Esophagus muscularis mucosa (tissue), 4 donors: ENCODE results near the gene SLC26A9. TPM values are rescaled to one million over a fixed set of nuclear protein-coding genes. Genes with fewer than 3 reads are reported as not detected.

Experiments used
- DNase-seq: peaks from one replicate; pipeline ENCODE4 v3.0.0-alpha.2; 2017; ENCODE audit errors: extremely low spot score
- H3K27ac ChIP-seq, 4 donors: fragments of 200-600 bp; sonication (generic); replicated peaks in 1 of 4; 1 replicate in 3 of 4; 2 replicates in 1 of 4; pipeline ENCODE4 v1.5.1; 2016 to 2019; ENCODE audit warnings: mild to moderate bottlenecking in 1 of 4
- H3K27me3 ChIP-seq, 4 donors: fragments of 200-600 bp; sonication (generic); one replicate each; pipeline versions ENCODE4 v1.5.1 to v1.6.0; 2016 to 2019
- H3K36me3 ChIP-seq, 4 donors: fragments of 200-600 bp; sonication (generic); one replicate each; pipeline ENCODE4 v1.5.1; 2016 to 2019
- H3K4me1 ChIP-seq, 4 donors: fragments of 200-600 bp; sonication (generic); one replicate each; pipeline ENCODE4 v1.5.1; 2016 to 2019
- H3K4me3 ChIP-seq, 4 donors: fragments of 200-600 bp; sonication (generic); 1 replicate in 2 of 4; 2 replicates in 2 of 4; pipeline ENCODE4 v1.5.1; 2016 to 2019; ENCODE audit warnings: mild to moderate bottlenecking in 4 of 4, moderate library complexity in 1 of 4
- H3K9me3 ChIP-seq, 4 donors: fragments of 200-600 bp; sonication (generic); 1 replicate in 3 of 4; 2 replicates in 1 of 4; pipeline ENCODE4 v1.5.1; 2016 to 2019
- CTCF ChIP-seq, 3 experiments: fragments of 200-600 bp in 2 of 3; fragments of 450-650 bp in 1 of 3; sonication (generic) in 2 of 3; IDR thresholded peaks; one replicate each; pipeline ENCODE4 v1.5.1; 2017 to 2019; ENCODE audit warnings: antibody characterized with exemption in 3 of 3, mild to moderate bottlenecking in 2 of 3, moderate library complexity in 1 of 3
- EP300 ChIP-seq: sonication (generic); formaldehyde crosslinking; IDR thresholded peaks from one replicate; pipeline ENCODE4 v1.6.1; 2017; ENCODE audit warnings: antibody characterized with exemption
- POLR2A ChIP-seq: fragments of 450-650 bp; IDR thresholded peaks from one replicate; pipeline ENCODE4 v1.6.1; 2017; ENCODE audit warnings: antibody characterized with exemption, moderate library complexity, mild to moderate bottlenecking, low read depth
- POLR2AphosphoS5 ChIP-seq, 2 donors: sonication (generic); formaldehyde crosslinking; IDR thresholded peaks; one replicate each; pipeline ENCODE4 v1.6.1; 2017; ENCODE audit warnings: antibody characterized with exemption in 2 of 2
- WGBS: methylation state at CpG from one replicate; pipeline ENCODE4 v1.1.5; 2018; 5-methylcytosine and 5-hydroxymethylcytosine counted together
- intact Hi-C: fragments of 100-400 bp; cut with DNase I; formaldehyde crosslinking; loops from one replicate; pipeline ENCODE4 v1.15.1; 2023
- total RNA-seq, 4 donors: library from RNA; depleted of rRNA; stranded (reverse); fragments of >200 nt; gene quantifications; one replicate each; pipeline versions ENCODE4 v1.1.0 to v1.2.1, GENCODE V29; 2016

SLC26A9 gene
- total RNA-seq, 4 donors from 2014 or later: under 0.01 TPM; not detected in 3

- H3K4me1 ChIP-seq: no peaks in the 10 kb centered on the region
- TF ChIP-seq POLR2A (no peak), EP300 (no peak)
- DNase-seq: no peak
- peaks cover 0 to 81% (median 0%) of the 10 kb centered on the region in 4 donors for H3K27me3 ChIP-seq
- no peak overlapping the region for H3K4me3 ChIP-seq
- intact Hi-C loops: no loop called here
- WGBS: 52% methylated on average over 7 of the region's 7 CpGs
- H3K36me3 ChIP-seq: no peaks in the 10 kb centered on the region
- no peak overlapping the region for H3K27ac ChIP-seq
- H3K9me3 ChIP-seq: no peaks in the 10 kb centered on the region
Observed at GRCh38 chr1:205939690-205940330, 3.4 kb downstream of the SLC26A9 start.

- intact Hi-C loops: no loop called here
- WGBS: 100% methylated on average over 1 of the region's 1 CpG
- peaks cover 0 to 71% (median 0%) of the 10 kb centered on the region in 4 donors for H3K27me3 ChIP-seq
Observed at GRCh38 chr1:205938682-205939081, 4.6 kb downstream of the SLC26A9 start.

GRCh38 chr1:205936846-205937586 is 6.2 kb downstream of the SLC26A9 start:
- Histone ChIP-seq H3K36me3 (no peaks in the 10 kb centered on the region), H3K27ac (no peak overlapping the region), H3K27me3 (peaks cover 0 to 55% (median 0%) of the 10 kb centered on the region in 4 donors), H3K9me3 (no peaks in the 10 kb centered on the region), H3K4me1 (peaks cover 0 to 5% (median 0%) of the 10 kb centered on the region in 4 donors), H3K4me3 (no peak overlapping the region)
- intact Hi-C loops: no loop called here
- no peak for DNase-seq
- TF ChIP-seq EP300 (no peak), CTCF (IDR thresholded peaks at IDR 0.05) (no peak), POLR2AphosphoS5 (IDR thresholded peaks at IDR 0.05) (no peak), POLR2A (no peak)
- 84% methylated on average over 7 of the region's 7 CpGs for WGBS

More at GRCh38 chr1:205938682-205939081, 4.6 kb downstream of the SLC26A9 start:
- Histone ChIP-seq H3K4me1 (peaks cover 0 to 5% (median 0%) of the 10 kb centered on the region in 4 donors), H3K9me3 (no peaks in the 10 kb centered on the region), H3K36me3 (no peaks in the 10 kb centered on the region), H3K27ac (no peak overlapping the region), H3K4me3 (no peak overlapping the region)
- no peak for DNase-seq
- TF ChIP-seq CTCF (IDR thresholded peaks at IDR 0.05) (no peak), EP300 (no peak), POLR2AphosphoS5 (IDR thresholded peaks at IDR 0.05) (no peak), POLR2A (no peak)

DNA sequence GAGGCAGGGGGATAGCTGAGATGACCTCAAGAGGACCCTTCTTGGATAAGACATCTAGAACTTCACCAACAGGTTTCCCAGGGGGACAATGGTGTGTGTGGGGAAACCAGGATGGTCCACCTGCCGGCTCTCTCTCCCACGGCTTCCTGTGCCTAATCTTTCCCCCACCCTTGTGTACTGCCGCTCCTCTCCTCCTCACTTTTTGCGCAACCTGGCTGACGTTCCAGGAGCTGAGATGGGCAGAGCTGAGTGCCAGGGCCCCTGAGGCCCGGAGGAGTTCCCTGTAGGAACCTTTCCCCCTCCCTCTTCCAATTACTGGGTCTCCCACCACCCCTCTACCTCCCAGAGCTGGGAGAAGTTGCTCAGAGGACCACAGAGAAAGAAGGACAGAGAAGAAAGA is 6.9 kb downstream of the SLC26A9 start:
- no peaks in the 10 kb centered on the region for H3K9me3 ChIP-seq
- 76% methylated on average over 6 of the region's 6 CpGs for WGBS

DNA sequence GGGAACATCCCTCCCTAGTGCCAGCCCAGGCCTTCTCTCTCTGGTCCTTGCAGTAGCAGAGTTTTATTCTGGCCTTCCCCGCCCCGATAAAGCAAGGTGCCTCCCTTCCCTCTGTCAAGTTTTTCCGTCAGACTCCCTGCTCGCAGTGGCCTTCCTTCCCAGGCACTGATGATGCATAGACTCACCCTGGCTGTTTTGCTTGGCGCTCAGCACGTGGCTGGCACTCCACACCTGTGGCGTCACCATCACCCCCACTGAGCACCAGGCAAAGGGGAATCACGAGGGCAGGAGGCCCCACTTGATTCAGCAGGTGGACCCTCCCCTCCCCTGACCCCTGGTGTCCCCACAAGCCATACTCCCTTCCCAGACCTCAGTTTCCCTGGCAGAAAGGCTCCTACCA is 7.4 kb downstream of the SLC26A9 start:
- Histone ChIP-seq H3K27me3 (peaks cover 0 to 50% (median 0%) of the 10 kb centered on the region in 4 donors), H3K9me3 (no peaks in the 10 kb centered on the region), H3K4me3 (no peak overlapping the region), H3K4me1 (peaks cover 0 to 5% (median 0%) of the 10 kb centered on the region in 4 donors), H3K27ac (no peak overlapping the region), H3K36me3 (no peaks in the 10 kb centered on the region)
- intact Hi-C loops: no loop called here
- 95% methylated on average over 7 of the region's 8 CpGs for WGBS
- TF ChIP-seq CTCF (IDR thresholded peaks at IDR 0.05): no peak
- no peak for TF ChIP-seq POLR2A
- TF ChIP-seq POLR2AphosphoS5 (IDR thresholded peaks at IDR 0.05): no peak
- no peak for TF ChIP-seq EP300
- no peak for DNase-seq

More for the DNA sequence above, 6.9 kb downstream of the SLC26A9 start:
- no peak overlapping the region for H3K27ac ChIP-seq
- H3K4me1 ChIP-seq: peaks cover 0 to 5% (median 0%) of the 10 kb centered on the region in 4 donors
- H3K27me3 ChIP-seq: peaks cover 0 to 53% (median 0%) of the 10 kb centered on the region in 4 donors
- no peak for TF ChIP-seq EP300
- TF ChIP-seq POLR2A: no peak
- no peak for DNase-seq
- no peaks in the 10 kb centered on the region for H3K36me3 ChIP-seq
- no peak overlapping the region for H3K4me3 ChIP-seq
- intact Hi-C loops: no loop called here
